RKO (cell line): ENCODE measurements around the gene SLC29A2.

ENCODE experiments used
- DNase-seq: peaks from one replicate; pipeline ENCODE4 v3.0.0-alpha.2; 2016; ENCODE audit warnings: low spot score

The SLC29A2 gene

GRCh38 chr11:66347425-66348276 lies 23.9 kb downstream of the SLC29A2 start, which contains the start of gene B4GAT1:
B4GAT1 (minus strand) TSS chr11:66347629; CDS start chr11:66347545, 84 bp downstream.
- peak; percentile 84 for DNase-seq

GRCh38 chr11:66346476-66347424 lies 24.8 kb downstream of the SLC29A2 start:
- DNase-seq = no peak

DNA sequence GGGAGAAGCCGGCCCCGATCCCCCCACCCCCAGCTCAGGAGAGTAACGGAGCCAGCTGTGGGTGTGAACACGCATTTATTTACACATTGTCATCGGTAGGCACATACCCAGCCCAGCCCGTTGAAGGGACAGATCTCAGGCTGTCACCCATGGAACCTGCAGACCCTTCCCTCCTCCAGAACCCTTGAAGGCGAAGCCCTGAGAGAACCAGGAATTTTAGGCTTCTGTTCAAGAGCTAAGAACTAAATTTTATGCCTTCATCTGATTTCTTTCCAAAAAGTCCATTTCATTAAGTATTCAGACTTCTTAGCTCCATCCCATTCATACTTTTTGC lies 26.3 kb downstream of the SLC29A2 start:
- no peak for DNase-seq

DNA sequence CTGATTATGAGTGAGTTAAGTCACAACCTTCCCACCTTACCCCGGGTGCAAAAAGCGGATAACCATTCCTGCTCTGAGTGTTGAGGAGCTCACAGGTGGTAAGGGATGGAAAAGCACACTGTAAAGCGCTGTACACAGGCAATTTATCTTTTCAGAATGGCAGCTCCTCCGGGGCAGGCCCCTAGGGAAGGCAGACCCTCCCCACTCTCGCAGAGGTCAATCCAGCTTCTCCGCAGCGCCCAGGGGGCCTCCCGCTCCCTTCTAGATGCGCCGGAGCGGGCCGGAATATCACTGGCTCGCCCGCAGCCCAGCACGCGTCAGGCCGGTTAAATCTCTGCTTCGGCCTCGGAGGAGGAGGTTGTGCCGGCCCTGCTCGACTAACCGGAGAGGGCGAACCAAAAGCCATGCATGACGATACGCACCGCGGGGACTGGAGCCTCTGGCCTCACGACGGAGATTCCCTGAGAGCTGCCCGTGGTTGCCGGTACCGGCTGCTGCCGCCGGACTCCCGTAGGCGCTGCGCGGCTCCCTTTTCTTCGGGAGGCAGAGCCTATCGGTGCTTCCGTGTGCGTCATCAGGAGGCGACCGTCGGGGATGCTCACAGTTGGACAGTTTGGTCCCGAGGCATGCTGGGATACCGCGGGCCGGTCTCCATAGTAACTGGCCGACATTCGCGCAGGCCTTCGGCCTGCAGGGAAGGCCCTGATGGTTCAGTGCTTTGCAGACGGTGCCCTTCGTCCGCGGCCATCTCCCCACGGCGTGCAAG lies 26.8 kb downstream of the SLC29A2 start, which contains the start of gene BRMS1:
Gene BRMS1 (minus strand): TSS at position 555 of the 766 bp plus-strand sequence. CDS start 2,870 bp downstream, outside the sequence.
- peak; percentile 97 for DNase-seq

GRCh38 chr11:66343176-66343575 lies 28.4 kb downstream of the SLC29A2 start:
- no peak for DNase-seq

DNA sequence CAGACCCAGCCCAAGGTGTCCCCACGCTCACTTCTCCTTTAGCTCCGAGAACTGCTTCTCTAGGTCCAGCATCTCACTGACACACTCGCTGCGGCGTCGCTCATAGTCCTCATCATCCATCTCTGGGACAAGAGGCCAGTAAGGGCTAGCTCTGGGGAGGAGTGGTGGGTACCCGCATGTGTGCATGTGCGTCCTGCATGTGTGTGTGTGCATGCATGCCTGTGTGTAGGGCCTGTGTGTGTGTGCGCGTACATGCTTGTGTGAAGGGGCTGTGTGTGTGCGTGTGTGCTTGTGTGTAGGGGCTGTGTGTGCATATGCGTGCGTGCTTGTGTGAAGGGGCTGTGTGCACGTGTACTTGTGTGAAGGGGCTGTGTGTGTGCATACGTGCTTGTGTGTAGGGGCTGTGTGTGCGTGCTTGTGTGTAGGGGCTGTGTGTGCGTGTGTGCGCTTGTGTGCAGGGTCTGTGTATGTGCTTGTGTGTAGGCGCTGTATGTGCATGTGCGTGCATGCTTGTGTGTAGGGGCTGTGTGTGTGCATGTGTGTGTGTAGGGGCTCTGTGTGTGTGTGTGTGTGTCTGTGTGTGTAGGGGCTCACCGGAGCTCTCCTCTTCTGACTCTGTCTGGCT lies 29.9 kb downstream of the SLC29A2 start:
- no peak for DNase-seq

GRCh38 chr11:66340596-66341501 lies 30.7 kb downstream of the SLC29A2 start:
- DNase-seq = no peak

DNA sequence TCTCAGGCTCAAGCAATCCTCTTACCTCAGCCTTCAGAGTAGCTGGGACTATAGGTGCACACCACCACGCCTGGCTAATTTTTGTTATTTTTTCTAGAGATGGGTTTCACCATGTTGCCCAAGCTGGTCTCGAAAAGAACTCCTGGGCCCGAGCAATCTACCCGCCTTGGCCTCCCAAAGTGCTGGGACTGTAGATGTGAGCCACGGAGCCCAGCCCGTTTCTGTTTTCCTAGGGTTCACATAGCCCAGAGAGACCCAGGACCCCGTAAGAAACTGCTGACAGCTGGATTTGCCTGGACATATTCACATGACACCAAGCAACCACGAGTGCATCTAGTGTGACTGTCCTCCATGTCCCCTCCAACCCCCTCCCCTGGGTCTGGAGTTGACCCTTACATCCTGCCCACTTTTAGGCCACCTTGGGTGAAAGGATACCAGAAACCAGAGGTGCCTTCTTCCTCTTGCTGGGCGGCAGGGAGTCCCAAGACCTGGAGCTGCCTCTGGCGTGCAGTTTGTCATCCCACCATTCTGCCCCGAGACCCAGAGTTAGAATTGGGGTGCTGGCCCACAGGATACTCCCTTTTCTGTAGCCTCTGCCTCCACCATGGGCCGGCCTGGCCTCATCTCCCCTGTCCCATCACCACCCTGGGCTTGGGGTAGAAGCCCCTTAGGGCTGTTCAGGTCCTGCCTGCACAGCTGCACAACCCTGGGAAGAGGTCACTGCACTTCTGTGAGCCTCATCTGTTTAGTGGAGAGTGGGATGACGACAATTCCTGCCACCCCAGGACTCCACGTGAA lies 31.7 kb downstream of the SLC29A2 start:
- no peak for DNase-seq

GRCh38 chr11:66339162-66339675 lies 32.3 kb downstream of the SLC29A2 start:
- no peak for DNase-seq

DNA sequence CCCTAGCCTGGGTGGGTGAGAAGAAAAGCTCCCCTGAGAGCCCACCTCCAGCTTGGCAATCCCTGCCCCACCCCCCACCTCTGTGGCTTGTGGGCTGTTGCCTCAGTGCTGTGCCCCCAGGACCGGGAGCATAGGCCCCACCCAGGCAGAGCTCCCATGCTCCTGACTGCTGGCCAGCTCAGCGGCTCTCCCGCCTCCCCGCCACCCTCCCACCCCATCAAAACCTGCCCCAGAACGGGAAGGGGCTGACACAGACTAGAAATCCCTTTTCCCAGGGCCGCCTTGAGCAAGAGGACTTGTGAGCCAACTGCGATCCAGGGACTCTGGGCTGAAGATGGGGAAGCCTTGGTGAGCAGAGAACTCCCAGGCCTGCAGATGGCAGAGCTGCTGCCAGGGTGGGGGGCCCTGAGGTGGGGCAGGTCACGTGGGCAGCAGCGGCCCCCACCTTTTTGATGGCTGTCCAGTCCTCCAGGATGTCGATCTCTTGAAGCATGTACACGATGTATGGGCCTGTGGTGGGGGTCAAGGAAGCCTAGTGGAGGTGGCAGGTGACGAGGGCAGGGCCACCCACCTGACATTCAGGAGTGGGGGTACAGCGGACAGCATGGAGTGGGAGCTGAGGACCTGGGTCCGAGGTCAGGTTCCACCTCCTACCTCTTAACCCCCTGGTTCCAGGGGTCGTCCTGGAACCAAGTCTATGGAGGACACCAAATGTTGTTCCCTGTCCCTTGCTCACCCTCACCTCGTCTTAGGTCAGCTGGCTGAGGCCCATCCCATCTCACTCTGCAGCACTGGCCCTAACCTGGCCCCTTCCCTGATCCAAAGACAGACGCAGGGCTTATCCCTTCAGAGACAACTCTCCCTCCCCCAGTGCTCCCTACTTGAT lies 33.0 kb downstream of the SLC29A2 start:
- DNase-seq = no peak

DNA sequence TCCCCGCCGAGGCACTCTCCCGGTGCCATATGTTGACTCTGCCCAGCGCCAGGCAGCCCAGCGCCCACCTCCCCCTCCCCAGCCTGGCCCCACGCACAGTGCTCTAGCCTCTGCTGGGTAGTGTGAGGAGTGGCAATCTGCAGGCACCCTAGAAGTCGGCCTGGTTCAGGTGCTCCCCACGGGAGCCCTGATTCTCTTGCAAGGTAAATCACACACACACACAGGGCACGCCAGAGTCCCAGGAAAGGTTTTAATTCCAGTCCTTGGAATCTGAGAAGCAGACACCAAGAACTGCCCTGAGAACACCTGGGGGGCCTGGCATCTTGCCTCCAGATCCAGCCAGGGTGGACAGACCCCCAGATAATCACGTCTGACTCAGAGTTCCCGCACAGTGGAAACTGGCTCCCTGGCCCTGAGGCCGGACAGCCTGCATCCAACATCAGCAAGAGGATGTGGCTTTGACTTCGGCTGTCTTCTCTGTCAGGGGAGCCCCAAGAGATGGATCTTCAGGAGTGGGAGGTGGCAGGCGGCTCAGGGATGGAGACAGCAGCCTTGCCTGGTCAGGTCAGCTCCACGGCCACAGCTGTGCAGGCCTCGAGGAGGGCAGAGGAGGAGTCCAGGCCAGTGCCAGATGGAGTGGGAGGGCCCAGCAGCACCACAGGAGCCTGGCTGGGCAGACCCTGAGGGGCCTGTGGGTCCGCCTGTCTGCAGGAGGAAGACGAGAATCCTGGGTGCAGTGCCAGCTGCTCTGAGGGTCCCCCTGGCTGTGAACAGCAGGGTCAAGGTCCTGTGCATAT lies 34.3 kb downstream of the SLC29A2 start:
- DNase-seq = no peak

GRCh38 chr11:66336234-66337102 lies 35.1 kb downstream of the SLC29A2 start, which contains the start of gene RIN1:
RIN1 (minus strand) TSS chr11:66336434; CDS start chr11:66336402, 32 bp downstream.
- peak; percentile 95 for DNase-seq

GRCh38 chr11:66335531-66336233 lies 35.9 kb downstream of the SLC29A2 start:
- DNase-seq = peak; percentile 66

DNA sequence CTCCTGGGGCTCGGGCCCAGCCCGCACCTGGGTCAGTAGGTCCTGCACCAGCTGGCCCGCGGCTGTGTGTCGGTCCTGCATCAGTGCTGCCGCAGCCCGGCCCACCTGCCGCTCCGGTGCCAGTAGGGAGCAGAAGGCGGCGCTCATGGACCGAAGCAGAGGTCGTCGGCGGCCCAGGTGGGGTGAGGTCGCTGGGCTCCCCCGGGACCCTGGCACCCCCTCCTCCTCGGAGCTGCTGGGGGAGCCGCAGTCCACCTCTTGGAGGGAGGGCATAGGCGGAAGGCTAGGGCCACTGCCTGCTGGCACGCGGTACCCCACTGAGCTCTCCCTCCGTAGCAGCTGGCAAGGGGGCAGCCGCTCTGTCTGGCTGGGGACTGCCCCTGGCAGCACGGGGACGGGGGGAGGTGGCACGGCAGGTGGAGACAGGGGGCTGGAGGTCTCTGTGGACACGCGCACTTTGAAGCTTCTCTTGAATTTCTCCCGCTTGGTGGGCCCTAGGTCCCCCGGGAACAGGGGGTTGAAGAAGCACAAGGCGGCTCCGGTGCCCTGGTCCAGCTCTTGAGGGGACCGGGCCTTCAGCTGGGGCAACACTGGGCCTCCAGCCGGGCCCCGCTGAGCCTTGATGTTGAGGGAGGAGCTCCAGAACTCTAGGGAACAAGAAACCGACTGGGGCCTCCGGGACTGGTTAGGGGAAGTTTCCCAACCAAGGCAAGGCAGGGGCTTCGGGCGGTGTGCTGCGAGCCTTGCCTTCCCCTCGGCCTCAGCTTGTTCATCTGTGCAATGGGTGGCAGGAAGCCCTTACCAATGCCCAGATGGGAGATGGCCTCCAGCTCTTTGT lies 36.7 kb downstream of the SLC29A2 start:
- DNase-seq = no peak
